ENCODE results near the gene ZNF618. TPM values are rescaled to one million over a fixed set of nuclear protein-coding genes. Genes with fewer than 3 reads are reported as not detected.

ZNF618 gene
- total and polyA plus RNA-seq, 5 experiments from 2014 or later: 0.47 to 1.1 (median 0.69) TPM

GRCh38 chr9:114094971-114095370 is 218.9 kb downstream of the ZNF618 start:
- H3K4me1 Mint-ChIP-seq: peaks cover 6 to 13% (median 12%) of the 10 kb centered on the region in 4 donors
- no peak overlapping the region for H3K4me3 Mint-ChIP-seq
- H3K9me3 Mint-ChIP-seq: peaks cover 0 to 2% (median 0%) of the 10 kb centered on the region in 9 donors
- peaks cover 0 to 3% (median 0%) of the 10 kb centered on the region in 3 donors for H3K36me3 Mint-ChIP-seq
- H3K27ac Mint-ChIP-seq: peak overlapping the region in 1 of 10 donors; percentile 8
- peaks cover 13 to 71% (median 45%) of the 10 kb centered on the region in 5 donors for H3K27me3 Mint-ChIP-seq
- POLR2A ChIA-PET: no interaction called here
- no peak for ATAC-seq
- peak in 1 of 10 donors; percentile 53 for DNase-seq

GRCh38 chr9:114096041-114096511 is 220.0 kb downstream of the ZNF618 start:
- Mint-ChIP-seq H3K4me1 (peaks cover 6 to 13% (median 12%) of the 10 kb centered on the region in 4 donors), H3K4me3 (peak overlapping the region in 6 of 10 donors; percentile 7 to 62 (median 52)), H3K27me3 (peaks cover 13 to 69% (median 45%) of the 10 kb centered on the region in 5 donors), H3K27ac (no peak overlapping the region), H3K9me3 (peaks cover 0 to 2% (median 0%) of the 10 kb centered on the region in 9 donors), H3K36me3 (no peaks in the 10 kb centered on the region)
- no peak for ATAC-seq
- POLR2A ChIA-PET: no interaction called here
- DNase-seq: peak in 1 of 10 donors; percentile 31

- no peak for ATAC-seq
- Mint-ChIP-seq H3K9me3 (peaks cover 2 to 8% (median 7%) of the 10 kb centered on the region in 9 donors), H3K36me3 (peaks cover 0 to 5% (median 2%) of the 10 kb centered on the region in 3 donors), H3K27ac (peak overlapping the region in 1 of 10 donors; percentile 27), H3K4me1 (peaks cover 6 to 13% (median 12%) of the 10 kb centered on the region in 4 donors), H3K27me3 (peaks cover 17 to 70% (median 47%) of the 10 kb centered on the region in 5 donors), H3K4me3 (peak overlapping the region in 9 of 10 donors; percentile 50 to 78 (median 59))
- no peak for DNase-seq
- POLR2A ChIA-PET: no interaction called here
Observed at GRCh38 chr9:114096866-114097612, 220.9 kb downstream of the ZNF618 start.

- peak in 1 of 10 donors; percentile 63 for DNase-seq
- peaks cover 5 to 13% (median 11%) of the 10 kb centered on the region in 9 donors for H3K9me3 Mint-ChIP-seq
- H3K27ac Mint-ChIP-seq: peak overlapping the region in 1 of 10 donors; percentile 27
- peaks cover 6 to 13% (median 12%) of the 10 kb centered on the region in 4 donors for H3K4me1 Mint-ChIP-seq
- H3K4me3 Mint-ChIP-seq: peak overlapping the region in 8 of 10 donors; percentile 56 to 78 (median 64)
- no peak for ATAC-seq
- H3K36me3 Mint-ChIP-seq: peaks cover 0 to 9% (median 2%) of the 10 kb centered on the region in 3 donors
- POLR2A ChIA-PET: no interaction called here
- H3K27me3 Mint-ChIP-seq: peaks cover 19 to 67% (median 48%) of the 10 kb centered on the region in 5 donors
Observed at GRCh38 chr9:114097613-114098020, 221.5 kb downstream of the ZNF618 start.

GRCh38 chr9:114098021-114098935 is 222.2 kb downstream of the ZNF618 start:
- DNase-seq (peak in 7 of 10 donors; percentile 6 to 60 (median 18)), ATAC-seq (peak; percentile 61 to 64)
- peaks cover 0 to 10% (median 2%) of the 10 kb centered on the region in 3 donors for H3K36me3 Mint-ChIP-seq
- peak overlapping the region in 4 of 10 donors; percentile 63 to 71 (median 66) for H3K4me3 Mint-ChIP-seq
- POLR2A ChIA-PET: no interaction called here
- peaks cover 5 to 15% (median 10%) of the 10 kb centered on the region in 9 donors for H3K9me3 Mint-ChIP-seq
- H3K4me1 Mint-ChIP-seq: peaks cover 6 to 13% (median 12%) of the 10 kb centered on the region in 4 donors
- no peak overlapping the region for H3K27ac Mint-ChIP-seq
- H3K27me3 Mint-ChIP-seq: peaks cover 20 to 64% (median 44%) of the 10 kb centered on the region in 5 donors

GRCh38 chr9:114098936-114099668 is 223.0 kb downstream of the ZNF618 start, which contains the start of gene KIF12:
Gene KIF12, minus strand, starts transcription at chr9:114099292. Its CDS starts 16 bp downstream, at chr9:114099276.
- Mint-ChIP-seq H3K9me3 (peaks cover 5 to 15% (median 10%) of the 10 kb centered on the region in 9 donors), H3K4me1 (peaks cover 6 to 13% (median 12%) of the 10 kb centered on the region in 4 donors), H3K4me3 (peak within 1 kb of the TSS in 9 of 10 donors; percentile 32 to 76 (median 55)), H3K36me3 (peaks cover 0 to 10% (median 2%) of the 10 kb centered on the region in 3 donors), H3K27me3 (peaks cover 22 to 58% (median 40%) of the 10 kb centered on the region in 5 donors), H3K27ac (peak within 1 kb of the TSS in 1 of 10 donors; percentile 24)
- no peak for ATAC-seq
- POLR2A ChIA-PET: no interaction called here
- peak in 1 of 10 donors; percentile 45 for DNase-seq

GRCh38 chr9:114099669-114100270 is 223.7 kb downstream of the ZNF618 start:
- DNase-seq (peak in 1 of 10 donors; percentile 57), ATAC-seq (no peak)
- Mint-ChIP-seq H3K4me1 (peaks cover 6 to 13% (median 12%) of the 10 kb centered on the region in 4 donors), H3K36me3 (peaks cover 0 to 10% (median 2%) of the 10 kb centered on the region in 3 donors), H3K9me3 (peaks cover 5 to 15% (median 10%) of the 10 kb centered on the region in 9 donors), H3K27me3 (peaks cover 22 to 51% (median 36%) of the 10 kb centered on the region in 5 donors), H3K27ac (peak overlapping the region in 1 of 10 donors; percentile 4), H3K4me3 (peak overlapping the region in 4 of 10 donors; percentile 45 to 63 (median 50))
- POLR2A ChIA-PET: no interaction called here

- Mint-ChIP-seq H3K9me3 (peaks cover 5 to 15% (median 10%) of the 10 kb centered on the region in 9 donors), H3K4me3 (peak overlapping the region in 1 of 10 donors; percentile 10), H3K4me1 (peaks cover 6 to 13% (median 12%) of the 10 kb centered on the region in 4 donors), H3K36me3 (peaks cover 0 to 10% (median 2%) of the 10 kb centered on the region in 3 donors), H3K27ac (no peak overlapping the region), H3K27me3 (peaks cover 19 to 44% (median 34%) of the 10 kb centered on the region in 5 donors)
- ATAC-seq (no peak), DNase-seq (no peak)
- POLR2A ChIA-PET: no interaction called here
Observed at GRCh38 chr9:114100536-114100935, 224.4 kb downstream of the ZNF618 start.

GRCh38 chr9:114102484-114102883 is 226.4 kb downstream of the ZNF618 start:
- H3K9me3 Mint-ChIP-seq: peaks cover 5 to 15% (median 10%) of the 10 kb centered on the region in 9 donors
- H3K27ac Mint-ChIP-seq: no peak overlapping the region
- DNase-seq (no peak), ATAC-seq (no peak)
- H3K4me3 Mint-ChIP-seq: no peak overlapping the region
- H3K27me3 Mint-ChIP-seq: peaks cover 9 to 25% (median 16%) of the 10 kb centered on the region in 5 donors
- peaks cover 2 to 7% (median 3%) of the 10 kb centered on the region in 4 donors for H3K4me1 Mint-ChIP-seq
- peaks cover 0 to 10% (median 2%) of the 10 kb centered on the region in 3 donors for H3K36me3 Mint-ChIP-seq
- POLR2A ChIA-PET: no interaction called here

- Mint-ChIP-seq H3K4me1 (peaks cover 0 to 4% (median under 1%) of the 10 kb centered on the region in 4 donors), H3K9me3 (peaks cover 5 to 15% (median 10%) of the 10 kb centered on the region in 9 donors), H3K27me3 (peaks cover 6 to 13% (median 11%) of the 10 kb centered on the region in 5 donors), H3K4me3 (no peak overlapping the region), H3K27ac (no peak overlapping the region), H3K36me3 (peaks cover 0 to 10% (median 2%) of the 10 kb centered on the region in 3 donors)
- DNase-seq: no peak
- ATAC-seq: no peak
- POLR2A ChIA-PET: no interaction called here
Observed at GRCh38 chr9:114105236-114105635, 229.1 kb downstream of the ZNF618 start.

Data from naive thymus-derived CD8-positive, alpha-beta T cell (primary cell).